ENCODE measurements around the gene IFITM2. TPM values are rescaled to one million over a fixed set of nuclear protein-coding genes. Genes with fewer than 3 reads are reported as not detected.

IFITM2 gene
- polyA plus RNA-seq, 1 donor (not counting 4 experiments of a cell fraction or from before 2014, with no cell fraction given) = 83.0 TPM

- H3K9ac ChIP-seq (ENCODE audit: control insufficient read depth, extremely low read depth, insufficient read depth, low read length) = no peak overlapping the region
- H3K79me2 ChIP-seq (ENCODE audit: control insufficient read depth, insufficient read depth, low read length) = no peaks in the 10 kb centered on the region
- no peak for FAIRE-seq
- TF ChIP-seq, protein P1, sequence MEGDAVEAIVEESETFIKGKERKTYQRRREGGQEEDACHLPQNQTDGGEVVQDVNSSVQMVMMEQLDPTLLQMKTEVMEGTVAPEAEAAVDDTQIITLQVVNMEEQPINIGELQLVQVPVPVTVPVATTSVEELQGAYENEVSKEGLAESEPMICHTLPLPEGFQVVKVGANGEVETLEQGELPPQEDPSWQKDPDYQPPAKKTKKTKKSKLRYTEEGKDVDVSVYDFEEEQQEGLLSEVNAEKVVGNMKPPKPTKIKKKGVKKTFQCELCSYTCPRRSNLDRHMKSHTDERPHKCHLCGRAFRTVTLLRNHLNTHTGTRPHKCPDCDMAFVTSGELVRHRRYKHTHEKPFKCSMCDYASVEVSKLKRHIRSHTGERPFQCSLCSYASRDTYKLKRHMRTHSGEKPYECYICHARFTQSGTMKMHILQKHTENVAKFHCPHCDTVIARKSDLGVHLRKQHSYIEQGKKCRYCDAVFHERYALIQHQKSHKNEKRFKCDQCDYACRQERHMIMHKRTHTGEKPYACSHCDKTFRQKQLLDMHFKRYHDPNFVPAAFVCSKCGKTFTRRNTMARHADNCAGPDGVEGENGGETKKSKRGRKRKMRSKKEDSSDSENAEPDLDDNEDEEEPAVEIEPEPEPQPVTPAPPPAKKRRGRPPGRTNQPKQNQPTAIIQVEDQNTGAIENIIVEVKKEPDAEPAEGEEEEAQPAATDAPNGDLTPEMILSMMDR (optimal IDR thresholded peaks at IDR 0.05 in 1 of 3, IDR thresholded peaks at IDR 0.05 in 1 of 3, conservative IDR thresholded peaks at IDR 0.05 in 1 of 3; ENCODE audit: extremely low read depth in 1 of 3, insufficient read depth in 2 of 3, low read length in 3 of 3) = no peak
- no peak for TF ChIP-seq EZH2 (IDR thresholded peaks at IDR 0.05; ENCODE audit: low read length)
- no peaks in the 10 kb centered on the region for H3K36me3 ChIP-seq (ENCODE audit: control insufficient read depth in 2 of 2, extremely low read depth in 1 of 2, insufficient read depth in 2 of 2, low read length in 2 of 2)
- no peak overlapping the region for H3K27ac ChIP-seq (ENCODE audit: control insufficient read depth, insufficient read depth, low read length)
- no peaks in the 10 kb centered on the region for H3K9me3 ChIP-seq (ENCODE audit: control insufficient read depth, low read depth, low read length)
- H3K9me1 ChIP-seq (ENCODE audit: control insufficient read depth, extremely low read depth, insufficient read depth, low read length) = no peaks in the 10 kb centered on the region
- no peak for DNase-seq (ENCODE audit: low read depth, low spot score)
- dilution Hi-C loops (cut with MboI; ENCODE audit: extremely low pct_ligation_motif_present, low sequenced_read_pairs) = no loop called here
- H3K4me2 ChIP-seq (ENCODE audit: control insufficient read depth, extremely low read depth, insufficient read depth, low read depth, low read length) = no peak overlapping the region
- peaks cover 68% of the 10 kb centered on the region for H3K27me3 ChIP-seq (ENCODE audit: control insufficient read depth, extremely low read depth, insufficient read depth, low read length)
- H3K4me3 ChIP-seq (ENCODE audit: control insufficient read depth in 2 of 3, extremely low read depth in 1 of 3, insufficient read depth in 2 of 3, low read depth in 1 of 3, low read length in 3 of 3) = no peak overlapping the region
- no peaks in the 10 kb centered on the region for H4K20me1 ChIP-seq (ENCODE audit: control insufficient read depth, extremely low read depth, insufficient read depth, low read length)
- no peak overlapping the region for H2AFZ ChIP-seq (ENCODE audit: control insufficient read depth, low read length)
- peaks cover 7% of the 10 kb centered on the region for H3K4me1 ChIP-seq (ENCODE audit: control insufficient read depth, extremely low read depth, insufficient read depth, low read length)
These were observed 23.3 kb upstream of the IFITM2 start for GRCh38 chr11:284105-285020.

GRCh38 chr11:285021-285893, 22.4 kb upstream of the IFITM2 start:
- H3K27ac ChIP-seq (ENCODE audit: control insufficient read depth, insufficient read depth, low read length) = no peak overlapping the region
- H3K27me3 ChIP-seq (ENCODE audit: control insufficient read depth, extremely low read depth, insufficient read depth, low read length) = peaks cover 60% of the 10 kb centered on the region
- H3K79me2 ChIP-seq (ENCODE audit: control insufficient read depth, insufficient read depth, low read length) = no peaks in the 10 kb centered on the region
- peaks cover 7% of the 10 kb centered on the region for H3K4me1 ChIP-seq (ENCODE audit: control insufficient read depth, extremely low read depth, insufficient read depth, low read length)
- no peaks in the 10 kb centered on the region for H3K9me3 ChIP-seq (ENCODE audit: control insufficient read depth, low read depth, low read length)
- no peak overlapping the region for H2AFZ ChIP-seq (ENCODE audit: control insufficient read depth, low read length)
- H3K4me3 ChIP-seq (ENCODE audit: control insufficient read depth in 2 of 3, extremely low read depth in 1 of 3, insufficient read depth in 2 of 3, low read depth in 1 of 3, low read length in 3 of 3) = no peak overlapping the region
- no peaks in the 10 kb centered on the region for H3K36me3 ChIP-seq (ENCODE audit: control insufficient read depth in 2 of 2, extremely low read depth in 1 of 2, insufficient read depth in 2 of 2, low read length in 2 of 2)
- FAIRE-seq (no peak), DNase-seq (ENCODE audit: low read depth, low spot score) (no peak)
- TF ChIP-seq, protein P1 (optimal IDR thresholded peaks at IDR 0.05 in 1 of 3, IDR thresholded peaks at IDR 0.05 in 1 of 3, conservative IDR thresholded peaks at IDR 0.05 in 1 of 3; ENCODE audit: extremely low read depth in 1 of 3, insufficient read depth in 2 of 3, low read length in 3 of 3) = no peak
- H3K9ac ChIP-seq (ENCODE audit: control insufficient read depth, extremely low read depth, insufficient read depth, low read length) = no peak overlapping the region
- dilution Hi-C loops (cut with MboI; ENCODE audit: extremely low pct_ligation_motif_present, low sequenced_read_pairs) = no loop called here
- H3K9me1 ChIP-seq (ENCODE audit: control insufficient read depth, extremely low read depth, insufficient read depth, low read length) = no peaks in the 10 kb centered on the region
- H4K20me1 ChIP-seq (ENCODE audit: control insufficient read depth, extremely low read depth, insufficient read depth, low read length) = no peaks in the 10 kb centered on the region
- H3K4me2 ChIP-seq (ENCODE audit: control insufficient read depth, extremely low read depth, insufficient read depth, low read depth, low read length) = no peak overlapping the region
